ENCODE data around the gene PHKA2.

The PHKA2 gene

GRCh38 chrX:18973527-18974192 lies 10.3 kb downstream of the PHKA2 start:
- peak in 1 of 2 experiments; percentile 0 for DNase-seq

GRCh38 chrX:18971506-18971905 lies 12.4 kb downstream of the PHKA2 start:
- DNase-seq, result no peak

- DNase-seq, result no peak
Observed at GRCh38 chrX:18970465-18970864, 13.4 kb downstream of the PHKA2 start.

GRCh38 chrX:18966624-18967023 lies 17.3 kb downstream of the PHKA2 start:
- no peak for DNase-seq

DNA sequence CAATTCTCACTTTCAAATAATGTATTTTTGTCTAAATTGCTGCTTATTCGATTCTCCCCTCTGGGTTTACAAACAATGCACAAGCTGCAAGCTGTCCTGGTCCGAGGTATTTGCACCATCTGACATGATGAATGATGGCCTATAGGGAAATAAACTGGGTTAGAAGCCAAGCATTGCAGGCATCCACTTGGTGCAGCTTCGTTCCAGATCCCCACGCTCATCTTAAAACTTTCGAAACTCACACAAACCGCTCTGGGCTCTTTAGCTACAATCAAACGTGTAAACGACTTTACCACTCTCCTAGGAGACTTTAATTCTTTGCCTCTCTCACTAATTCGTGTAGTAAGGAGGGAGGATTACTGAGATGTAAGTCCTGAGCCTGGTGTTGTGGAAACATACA lies 19.0 kb downstream of the PHKA2 start:
- DNase-seq, result no peak

GRCh38 chrX:18964026-18964425 lies 19.9 kb downstream of the PHKA2 start:
- no peak for DNase-seq

GRCh38 chrX:18962329-18962728 lies 21.6 kb downstream of the PHKA2 start:
- DNase-seq, result no peak

DNA sequence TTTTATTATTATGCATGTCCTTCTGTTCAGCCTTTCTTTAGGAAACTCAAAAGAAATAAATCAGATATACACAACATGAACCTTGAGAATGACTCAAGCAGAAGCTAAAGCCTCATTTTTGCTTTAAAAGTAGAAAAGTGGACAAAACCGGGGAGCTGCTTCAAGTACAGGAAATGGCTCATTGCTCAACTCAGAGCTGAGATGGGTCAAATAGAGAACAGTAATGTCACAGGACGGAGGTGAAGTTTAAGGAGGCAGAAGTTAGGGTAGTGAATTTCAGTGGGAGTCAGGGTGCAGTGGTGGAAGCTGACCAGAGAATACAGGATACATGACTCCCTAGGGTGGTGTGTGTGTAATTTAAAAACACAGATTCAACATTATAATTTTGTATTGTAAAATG lies 22.2 kb downstream of the PHKA2 start:
- no peak for DNase-seq

GRCh38 chrX:18956303-18957032 lies 27.4 kb downstream of the PHKA2 start:
- no peak for DNase-seq

DNA sequence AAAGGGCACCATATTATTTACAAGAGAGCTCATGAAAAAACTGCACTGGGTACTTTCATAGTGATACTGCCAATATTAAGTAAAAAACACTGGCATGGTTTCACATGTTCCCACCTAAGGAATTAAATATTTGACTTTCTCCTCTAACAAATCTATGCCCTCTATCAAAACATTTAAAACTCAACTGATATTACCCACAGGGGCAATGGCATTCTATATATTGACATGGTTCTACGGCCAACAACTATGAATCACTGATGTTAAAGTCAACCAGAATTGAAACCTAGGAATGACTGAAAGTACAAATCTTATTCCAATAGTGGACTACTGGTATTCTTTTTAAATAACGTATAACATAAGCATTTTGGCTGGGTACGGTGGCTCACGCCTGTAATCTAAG lies 28.2 kb downstream of the PHKA2 start:
- no peak for DNase-seq

DNA sequence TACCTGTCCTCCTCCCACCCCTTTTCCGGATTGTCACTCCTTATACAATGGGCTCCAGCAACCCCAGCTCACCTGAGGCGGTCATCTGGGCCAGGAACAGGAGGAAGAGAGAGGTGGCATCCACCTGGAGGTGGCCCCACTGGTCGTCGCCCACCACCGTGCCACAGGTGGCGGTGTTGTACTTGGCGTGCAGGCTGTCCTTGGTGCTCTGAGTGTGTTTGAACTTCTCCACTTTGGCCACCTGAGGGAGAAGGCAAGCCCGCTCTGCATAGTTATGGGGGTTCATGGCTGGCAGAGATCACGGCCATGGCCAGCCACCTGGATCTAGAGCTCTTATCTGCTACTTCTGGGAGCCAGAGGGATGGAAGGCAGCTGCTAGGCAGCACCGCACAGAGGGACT lies 32.9 kb downstream of the PHKA2 start:
- DNase-seq, result no peak

DNA sequence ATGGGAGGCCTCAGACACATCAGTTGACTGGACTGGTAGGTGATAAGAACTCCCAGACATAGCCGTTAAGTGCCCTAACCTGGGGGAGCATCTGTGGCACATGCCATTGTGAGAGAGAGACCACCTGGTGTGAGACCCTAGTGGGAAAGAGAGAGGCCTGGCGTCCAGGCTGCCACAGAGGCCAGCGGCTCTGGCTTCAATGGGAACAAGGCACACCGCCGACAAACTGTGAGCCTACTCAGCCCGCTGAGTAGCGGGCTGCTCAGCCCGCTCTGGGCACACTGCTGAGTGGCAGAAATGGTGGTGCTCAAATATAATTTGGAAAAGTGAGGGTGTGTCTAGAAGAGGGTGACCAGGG lies 34.0 kb downstream of the PHKA2 start:
- no peak for DNase-seq

- no peak for DNase-seq
Observed at GRCh38 chrX:18949291-18949943, 34.5 kb downstream of the PHKA2 start.

GRCh38 chrX:18946611-18947010 lies 37.3 kb downstream of the PHKA2 start:
- no peak for DNase-seq

- no peak for DNase-seq
Observed at GRCh38 chrX:18946157-18946556, 37.8 kb downstream of the PHKA2 start.

DNA sequence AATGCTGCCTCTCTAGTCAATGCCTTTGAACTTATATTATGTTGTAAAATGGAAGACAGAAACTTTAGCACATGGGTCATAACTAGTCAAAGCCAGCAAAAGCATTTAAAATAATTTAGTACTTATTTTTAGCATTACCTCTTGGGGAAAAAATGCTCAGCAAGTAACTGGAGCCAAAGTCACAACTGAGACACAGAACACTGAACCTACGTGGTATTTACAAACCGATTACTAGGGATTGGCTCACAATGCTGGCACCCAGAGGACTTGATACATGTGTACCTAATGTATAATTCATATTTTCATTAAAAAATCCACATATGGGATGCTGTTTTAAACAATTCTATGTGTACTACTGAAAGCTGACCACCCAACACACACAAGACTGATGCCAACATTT lies 38.4 kb downstream of the PHKA2 start:
- no peak for DNase-seq

GRCh38 chrX:18944482-18944881 lies 39.4 kb downstream of the PHKA2 start:
- no peak for DNase-seq

GRCh38 chrX:18941896-18942295 lies 42.0 kb downstream of the PHKA2 start:
- DNase-seq, result no peak

DNA sequence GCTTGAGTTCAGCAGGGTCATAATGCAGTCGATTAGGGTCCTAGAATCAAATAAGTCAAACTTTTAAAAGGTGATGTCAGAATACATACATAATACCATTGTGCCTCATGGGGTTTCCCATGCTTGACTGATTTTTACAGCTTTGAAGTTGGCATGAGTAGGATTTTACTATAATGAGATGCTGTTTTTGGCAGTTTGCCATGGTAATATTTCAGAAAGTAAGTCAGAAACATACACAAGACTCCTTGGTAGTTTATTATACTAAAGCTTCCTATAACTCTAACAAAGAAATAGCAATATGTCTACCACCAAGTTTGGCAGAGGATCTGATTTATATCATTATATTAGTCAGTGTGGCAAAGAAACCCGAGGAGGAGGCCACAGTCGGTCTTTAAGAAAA lies 45.2 kb downstream of the PHKA2 start:
- DNase-seq, result no peak

DNA sequence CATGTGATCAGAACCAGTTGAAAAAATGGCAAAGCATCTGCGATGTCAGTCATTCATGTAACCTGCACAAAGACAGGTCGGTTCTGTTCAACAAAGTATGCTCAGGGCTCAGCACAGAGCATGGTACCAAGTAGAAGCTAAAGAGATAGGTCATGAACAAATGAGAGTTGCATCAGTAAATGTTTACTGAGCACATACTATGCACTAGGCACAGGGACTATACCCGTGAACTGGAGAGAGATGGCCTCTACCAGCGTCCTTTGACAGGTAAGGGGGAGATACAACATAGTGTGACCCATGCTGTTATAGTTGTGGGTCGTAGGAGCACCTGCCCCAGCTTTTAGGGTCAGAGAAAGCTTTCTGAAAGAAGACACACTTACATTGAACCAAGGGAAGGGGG lies 46.7 kb downstream of the PHKA2 start:
- DNase-seq, result no peak

- no peak for DNase-seq
Observed at GRCh38 chrX:18935893-18936292, 48.0 kb downstream of the PHKA2 start.

DNA sequence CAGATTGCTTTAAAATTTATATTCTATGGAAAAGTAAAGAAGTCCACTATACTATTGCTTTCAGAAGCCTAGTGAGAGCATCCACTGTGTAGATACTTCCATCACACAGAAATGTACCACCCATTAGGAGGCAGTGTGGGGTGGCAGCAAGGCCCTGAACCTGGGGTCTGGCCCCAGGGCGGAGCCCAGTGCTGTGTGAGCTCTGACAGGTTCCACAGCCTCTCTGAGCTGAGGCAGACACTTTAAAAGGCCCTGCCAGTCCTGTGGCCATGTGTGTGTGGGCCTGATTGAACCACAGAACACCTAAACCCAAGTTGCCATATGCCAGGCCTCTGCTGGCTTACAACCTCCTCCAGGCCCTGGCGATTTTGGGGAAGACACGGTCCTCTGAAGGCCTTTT lies 49.2 kb downstream of the PHKA2 start:
- DNase-seq, result no peak

- no peak for DNase-seq
Observed at GRCh38 chrX:18933617-18934016, 50.3 kb downstream of the PHKA2 start.

- no peak for DNase-seq
Observed at GRCh38 chrX:18931972-18932371, 51.9 kb downstream of the PHKA2 start.

All from SHP77 (cell line).